Dendritic cell treated with granulocyte-macrophage colony-stimulating factor and Interleukin-4, amounts not matched to agents 40 ng/mL and 50 ng/mL, for 4 days (primary cell): Measurements from ENCODE around the gene TVP23C.

ENCODE experiments used
- H3K27ac Mint-ChIP-seq: one replicate; pipeline ENCODE4 v1.8.0; 2022; ENCODE audit warnings: mild to moderate bottlenecking, mixed read lengths
- H3K27me3 Mint-ChIP-seq: one replicate; pipeline ENCODE4 v1.8.0; 2022; ENCODE audit warnings: mild to moderate bottlenecking, mixed read lengths
- H3K36me3 Mint-ChIP-seq: one replicate; pipeline ENCODE4 v1.8.0; 2022; ENCODE audit warnings: low read depth, mixed read lengths
- H3K4me1 Mint-ChIP-seq: one replicate; pipeline ENCODE4 v1.8.0; 2022; ENCODE audit warnings: low read depth, mixed read lengths
- H3K4me3 Mint-ChIP-seq: one replicate; pipeline ENCODE4 v1.8.0; 2022; ENCODE audit warnings: mild to moderate bottlenecking, moderate library complexity, mixed read lengths
- H3K9me3 Mint-ChIP-seq: one replicate; pipeline ENCODE4 v1.8.0; 2022; ENCODE audit warnings: mixed read lengths
- intact Hi-C: fragments of 100-400 bp; cut with micrococcal nuclease; formaldehyde crosslinking; loops from one replicate; pipeline ENCODE4 v1.15.0; 2022

The TVP23C gene

GRCh38 chr17:15475631-15476354 is 87.5 kb downstream of the TVP23C start:
- H3K4me1 Mint-ChIP-seq = peaks cover 13% of the 10 kb centered on the region

DNA sequence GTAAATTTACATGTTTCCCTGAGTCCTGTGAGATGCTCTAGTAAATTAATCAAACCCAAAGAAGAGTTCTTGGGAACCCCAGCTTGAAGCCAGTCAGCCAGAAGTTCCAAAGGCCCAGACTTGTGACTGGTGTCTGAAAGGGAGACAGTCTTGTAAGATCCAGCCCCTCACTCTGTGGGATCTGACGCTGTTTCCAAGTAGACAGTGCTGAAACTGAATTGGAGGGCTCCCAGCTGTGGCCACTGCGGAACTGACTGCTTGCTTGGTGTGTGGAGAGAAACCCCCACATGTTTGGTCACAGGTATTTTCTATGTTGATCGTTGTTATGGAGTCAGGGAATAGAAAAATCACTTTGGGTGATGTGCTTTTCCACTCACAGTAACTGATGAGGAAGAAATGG is 90.4 kb downstream of the TVP23C start:
- H3K36me3 Mint-ChIP-seq = no peaks in the 10 kb centered on the region
- no peaks in the 10 kb centered on the region for H3K9me3 Mint-ChIP-seq
- H3K4me3 Mint-ChIP-seq = no peak overlapping the region
- H3K27me3 Mint-ChIP-seq = no peaks in the 10 kb centered on the region
- no peak overlapping the region for H3K27ac Mint-ChIP-seq
- no peaks in the 10 kb centered on the region for H3K4me1 Mint-ChIP-seq
- intact Hi-C loops = no loop called here

More at GRCh38 chr17:15475631-15476354, 87.5 kb downstream of the TVP23C start:
- Mint-ChIP-seq H3K27ac (no peak overlapping the region), H3K9me3 (no peaks in the 10 kb centered on the region), H3K27me3 (no peaks in the 10 kb centered on the region), H3K36me3 (no peaks in the 10 kb centered on the region), H3K4me3 (no peak overlapping the region)
- intact Hi-C loops = no loop called here

DNA sequence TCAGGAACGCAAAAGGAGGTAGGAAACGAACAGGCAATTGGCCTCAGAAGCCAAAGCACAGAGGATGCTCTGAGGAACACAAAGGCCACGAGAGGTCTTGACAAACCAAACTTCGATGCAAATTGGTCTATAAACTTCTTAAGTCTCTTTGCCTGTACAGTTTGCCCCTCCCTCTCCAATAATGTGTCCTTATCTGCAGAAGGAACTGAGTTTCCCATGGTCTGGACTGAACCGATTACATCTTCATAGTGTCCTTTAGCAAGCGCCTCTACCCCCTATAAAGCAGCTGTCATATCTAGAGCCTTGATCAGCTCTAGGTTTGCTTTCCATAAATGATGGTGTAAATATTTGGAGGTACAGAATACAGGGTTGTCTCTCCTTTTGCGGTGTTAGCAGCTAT is 92.7 kb downstream of the TVP23C start:
- Mint-ChIP-seq H3K4me3 (no peak overlapping the region), H3K9me3 (no peaks in the 10 kb centered on the region), H3K27ac (no peak overlapping the region), H3K36me3 (no peaks in the 10 kb centered on the region), H3K27me3 (no peaks in the 10 kb centered on the region), H3K4me1 (no peaks in the 10 kb centered on the region)
- intact Hi-C loops = no loop called here

DNA sequence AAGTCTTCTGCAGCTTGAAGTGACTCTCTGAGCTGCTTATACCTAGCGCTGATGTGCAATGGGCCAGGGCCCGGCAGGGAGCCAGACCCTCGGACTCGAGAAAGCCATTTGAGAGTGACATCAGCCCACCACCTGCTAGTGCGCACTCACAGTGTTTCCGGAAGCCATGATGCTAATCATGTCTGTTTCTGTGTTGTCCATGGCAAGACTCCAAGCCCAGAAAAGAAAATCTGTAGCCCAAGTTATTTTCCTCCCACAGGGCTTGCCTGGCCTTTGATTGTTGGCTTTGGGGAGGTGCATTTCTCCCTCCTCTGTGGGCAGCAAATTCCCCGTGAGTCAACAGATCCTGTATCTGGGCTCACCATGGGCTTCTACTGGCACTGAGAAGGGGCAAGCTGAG is 94.0 kb downstream of the TVP23C start:
- intact Hi-C loops = no loop called here
- H3K9me3 Mint-ChIP-seq = no peaks in the 10 kb centered on the region
- H3K27me3 Mint-ChIP-seq = no peaks in the 10 kb centered on the region
- H3K36me3 Mint-ChIP-seq = no peaks in the 10 kb centered on the region
- H3K4me3 Mint-ChIP-seq = no peak overlapping the region
- H3K27ac Mint-ChIP-seq = no peak overlapping the region
- no peaks in the 10 kb centered on the region for H3K4me1 Mint-ChIP-seq

DNA sequence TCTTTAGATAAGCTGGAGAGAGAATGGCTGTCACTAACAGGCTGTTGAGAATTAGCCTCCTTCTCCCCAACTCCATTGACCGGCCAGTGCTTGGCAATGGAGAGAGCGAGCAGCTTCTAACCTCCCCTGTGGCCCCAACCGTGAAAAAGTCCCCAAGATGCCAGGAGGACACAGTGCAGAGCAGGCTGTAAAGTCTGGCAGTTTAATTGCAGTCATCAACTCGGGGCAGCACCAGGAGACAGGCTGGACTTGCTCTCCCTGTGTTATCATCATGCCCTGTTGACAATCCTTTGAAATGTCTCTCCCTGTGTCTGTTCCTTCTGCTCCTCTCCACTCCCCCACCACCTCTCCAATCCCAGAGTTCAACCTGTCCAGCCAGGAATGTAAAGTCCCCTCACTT is 95.2 kb downstream of the TVP23C start:
- Mint-ChIP-seq H3K4me3 (no peak overlapping the region), H3K4me1 (no peaks in the 10 kb centered on the region), H3K9me3 (no peaks in the 10 kb centered on the region), H3K36me3 (no peaks in the 10 kb centered on the region), H3K27me3 (no peaks in the 10 kb centered on the region), H3K27ac (no peak overlapping the region)
- intact Hi-C loops = no loop called here

GRCh38 chr17:15467592-15467991 is 95.7 kb downstream of the TVP23C start, which contains the start of gene CDRT4:
CDRT4 (minus strand) TSS chr17:15467621; CDS start chr17:15440238, 27,383 bp downstream.
- Mint-ChIP-seq H3K9me3 (no peaks in the 10 kb centered on the region), H3K4me3 (no peak within 1 kb of the TSS), H3K27ac (no peak within 1 kb of the TSS), H3K27me3 (no peaks in the 10 kb centered on the region), H3K36me3 (no peaks in the 10 kb centered on the region), H3K4me1 (no peaks in the 10 kb centered on the region)
- intact Hi-C loops = no loop called here

DNA sequence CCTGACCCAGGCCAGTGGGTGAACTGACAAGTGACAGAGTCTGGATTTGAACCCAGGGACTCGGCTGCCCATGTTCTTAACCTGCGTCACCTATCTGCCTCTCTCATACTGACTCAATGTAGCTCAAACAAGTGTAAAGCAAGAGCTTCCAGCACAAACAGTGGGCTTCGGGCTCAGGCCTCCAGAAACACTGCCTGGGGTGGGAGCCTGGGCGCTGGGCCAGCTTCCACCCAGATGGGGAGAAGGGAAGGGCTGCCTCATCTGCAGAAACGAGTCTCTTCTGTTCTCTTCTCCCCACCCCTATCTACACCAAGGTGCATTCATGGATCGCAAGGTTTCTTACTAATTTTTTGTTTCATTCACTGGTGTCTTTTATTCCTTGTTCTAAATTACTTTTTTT is 97.2 kb downstream of the TVP23C start:
- Mint-ChIP-seq H3K4me3 (no peak overlapping the region), H3K27ac (no peak overlapping the region), H3K27me3 (no peaks in the 10 kb centered on the region), H3K9me3 (no peaks in the 10 kb centered on the region), H3K4me1 (no peaks in the 10 kb centered on the region), H3K36me3 (no peaks in the 10 kb centered on the region)
- intact Hi-C loops = no loop called here

DNA sequence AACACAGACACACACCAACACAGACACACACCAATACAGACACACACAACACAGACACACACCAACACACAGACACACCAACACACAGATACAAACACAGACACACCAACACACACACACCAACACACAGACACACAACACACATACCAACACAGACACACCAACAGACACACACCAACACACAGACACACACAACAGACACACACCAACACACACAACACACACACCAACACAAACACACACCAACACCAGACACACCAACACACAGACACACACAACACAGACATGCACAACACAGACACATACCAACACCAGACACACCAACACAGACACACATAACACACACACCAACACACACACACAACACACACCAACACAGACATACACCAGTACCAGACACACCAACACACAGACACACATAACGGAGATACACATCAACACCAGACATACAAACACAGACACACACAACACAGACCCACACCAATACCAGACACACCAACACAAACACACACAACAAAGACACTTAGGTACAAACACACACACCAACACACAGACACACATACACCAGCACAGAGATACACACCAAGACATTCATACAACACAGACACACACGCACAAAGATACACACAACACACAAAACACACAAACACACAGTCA is 98.1 kb downstream of the TVP23C start:
- no peaks in the 10 kb centered on the region for H3K27me3 Mint-ChIP-seq
- no peak overlapping the region for H3K4me3 Mint-ChIP-seq
- H3K4me1 Mint-ChIP-seq = no peaks in the 10 kb centered on the region
- no peaks in the 10 kb centered on the region for H3K9me3 Mint-ChIP-seq
- H3K36me3 Mint-ChIP-seq = no peaks in the 10 kb centered on the region
- H3K27ac Mint-ChIP-seq = no peak overlapping the region
- intact Hi-C loops = no loop called here

GRCh38 chr17:15464231-15464985 is 98.9 kb downstream of the TVP23C start:
- H3K27ac Mint-ChIP-seq = no peak overlapping the region
- H3K36me3 Mint-ChIP-seq = no peaks in the 10 kb centered on the region
- intact Hi-C loops = no loop called here
- H3K27me3 Mint-ChIP-seq = no peaks in the 10 kb centered on the region
- H3K9me3 Mint-ChIP-seq = no peaks in the 10 kb centered on the region
- H3K4me1 Mint-ChIP-seq = no peaks in the 10 kb centered on the region
- no peak overlapping the region for H3K4me3 Mint-ChIP-seq

GRCh38 chr17:15462976-15463772 is 100.1 kb downstream of the TVP23C start:
- Mint-ChIP-seq H3K27me3 (no peaks in the 10 kb centered on the region), H3K36me3 (no peaks in the 10 kb centered on the region), H3K4me1 (no peaks in the 10 kb centered on the region), H3K9me3 (no peaks in the 10 kb centered on the region), H3K27ac (no peak overlapping the region), H3K4me3 (no peak overlapping the region)
- intact Hi-C loops = no loop called here

DNA sequence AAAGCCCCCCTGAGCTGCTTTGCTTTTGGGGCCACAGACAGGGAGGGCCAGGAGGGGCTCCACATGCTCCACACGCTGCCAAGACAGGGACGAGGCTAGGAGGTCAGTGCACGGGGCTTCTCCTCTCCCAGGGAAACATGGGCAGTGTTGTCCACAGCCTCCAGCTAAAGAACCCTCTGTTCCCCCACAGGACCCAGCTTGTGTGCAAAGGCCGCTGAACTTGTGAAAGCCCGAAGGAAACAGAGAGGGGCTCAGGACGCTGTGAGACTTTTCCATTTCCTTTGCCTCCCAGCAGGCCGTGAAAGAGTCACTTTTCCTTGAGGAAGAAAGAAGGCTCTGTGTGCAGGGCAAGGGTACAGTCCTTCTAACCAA is 105.6 kb downstream of the TVP23C start:
- no peak overlapping the region for H3K4me3 Mint-ChIP-seq
- H3K27ac Mint-ChIP-seq = no peak overlapping the region
- H3K27me3 Mint-ChIP-seq = no peaks in the 10 kb centered on the region
- intact Hi-C loops = no loop called here
- H3K4me1 Mint-ChIP-seq = no peaks in the 10 kb centered on the region
- H3K9me3 Mint-ChIP-seq = peaks cover 9% of the 10 kb centered on the region
- H3K36me3 Mint-ChIP-seq = no peaks in the 10 kb centered on the region

GRCh38 chr17:15456972-15457722 is 106.1 kb downstream of the TVP23C start:
- H3K4me1 Mint-ChIP-seq = no peaks in the 10 kb centered on the region
- H3K27ac Mint-ChIP-seq = no peak overlapping the region
- intact Hi-C loops = no loop called here
- no peaks in the 10 kb centered on the region for H3K27me3 Mint-ChIP-seq
- H3K36me3 Mint-ChIP-seq = no peaks in the 10 kb centered on the region
- no peak overlapping the region for H3K4me3 Mint-ChIP-seq
- peaks cover 9% of the 10 kb centered on the region for H3K9me3 Mint-ChIP-seq

GRCh38 chr17:15456496-15456895 is 106.8 kb downstream of the TVP23C start:
- Mint-ChIP-seq H3K4me3 (no peak overlapping the region), H3K9me3 (peaks cover 9% of the 10 kb centered on the region), H3K27me3 (no peaks in the 10 kb centered on the region), H3K4me1 (no peaks in the 10 kb centered on the region), H3K36me3 (no peaks in the 10 kb centered on the region), H3K27ac (no peak overlapping the region)
- intact Hi-C loops = no loop called here
